Mesendoderm (in vitro differentiated cells): ENCODE measurements around the gene FAM53B.

Experiments
- DNase-seq: peaks from one replicate; pipeline ENCODE4 v3.0.0; 2013
- H2AK5ac ChIP-seq: 2 replicates; pipeline ENCODE4 v1.6.1; 2013; ENCODE audit warnings: low read length, inconsistent platforms
- H2BK120ac ChIP-seq: 2 replicates; pipeline ENCODE4 v1.6.1; 2013; ENCODE audit warnings: low read depth, mild to moderate bottlenecking, low read length, moderate library complexity, mixed read lengths
- H2BK15ac ChIP-seq: replicated peaks from 2 replicates; pipeline ENCODE4 v1.6.1; 2013; ENCODE audit warnings: low read depth, mild to moderate bottlenecking, moderate library complexity
- H2BK5ac ChIP-seq: 2 replicates; pipeline ENCODE4 v1.6.1; 2013; ENCODE audit warnings: low read length, inconsistent platforms
- H3K18ac ChIP-seq: 2 replicates; pipeline ENCODE4 v1.6.1; 2013; ENCODE audit warnings: mild to moderate bottlenecking, low read length, mixed read lengths
- H3K23ac ChIP-seq: one replicate; pipeline ENCODE4 v1.6.1; 2013; ENCODE audit warnings: low read length
- H3K27ac ChIP-seq: 2 replicates; pipeline ENCODE4 v1.5.1; 2013; ENCODE audit warnings: low read depth, mild to moderate bottlenecking, inconsistent platforms, low read length, moderate library complexity
- H3K27me3 ChIP-seq: 2 replicates; pipeline ENCODE4 v1.6.1; 2013; ENCODE audit warnings: low read length, control low read depth, mild to moderate bottlenecking, inconsistent platforms; ENCODE audit not compliant: insufficient read depth, poor library complexity
- H3K36me3 ChIP-seq: 2 replicates; pipeline ENCODE4 v1.6.1; 2013; ENCODE audit warnings: low read length, inconsistent platforms; ENCODE audit not compliant: control insufficient read depth, insufficient read depth
- H3K4ac ChIP-seq: one replicate; pipeline ENCODE4 v1.6.1; 2013; ENCODE audit warnings: low read depth, mild to moderate bottlenecking, low read length, moderate library complexity
- H3K4me1 ChIP-seq: 2 replicates; pipeline ENCODE4 v1.6.1; 2013; ENCODE audit warnings: low read depth, low read length, inconsistent platforms; ENCODE audit not compliant: control insufficient read depth
- H3K4me2 ChIP-seq: 2 replicates; pipeline ENCODE4 v1.6.1; 2013; ENCODE audit warnings: low read length
- H3K4me3 ChIP-seq: 2 replicates; pipeline ENCODE4 v1.5.1; 2013; ENCODE audit warnings: mild to moderate bottlenecking, low read length
- H3K56ac ChIP-seq: one replicate; pipeline ENCODE4 v1.6.1; 2013; ENCODE audit warnings: low read length
- H3K79me1 ChIP-seq: 2 replicates; pipeline ENCODE4 v1.6.1; 2013; ENCODE audit warnings: low read length, inconsistent platforms
- H3K79me2 ChIP-seq: 2 replicates; pipeline ENCODE4 v1.6.1; 2013; ENCODE audit warnings: mild to moderate bottlenecking, low read length; ENCODE audit not compliant: control insufficient read depth, insufficient read depth
- H3K9ac ChIP-seq: 2 replicates; pipeline ENCODE4 v1.6.1; 2013; ENCODE audit warnings: low read length, inconsistent platforms
- H4K5ac ChIP-seq: one replicate; pipeline ENCODE4 v1.6.1; 2013; ENCODE audit warnings: low read length
- H4K8ac ChIP-seq: one replicate; pipeline ENCODE4 v1.6.1; 2013; ENCODE audit warnings: low read depth, mild to moderate bottlenecking, control low read depth, low read length, moderate library complexity
- WGBS: extraction: QIAGEN DNeasy Blood & Tissue Kit; methylation state at CpG from one replicate; pipeline ENCODE4 v1.1.7; 2013; ENCODE audit warnings: low lambda C conversion rate, missing lambda C conversion rate; ENCODE audit not compliant: insufficient coverage; ENCODE audit errors: extremely low coverage; 5-methylcytosine and 5-hydroxymethylcytosine counted together

The FAM53B gene

GRCh38 chr10:124716369-124716768 lies 27.8 kb downstream of the FAM53B start:
- Histone ChIP-seq H3K27me3 (no peaks in the 10 kb centered on the region), H3K27ac (no peak overlapping the region), H3K4me1 (peaks cover 7% of the 10 kb centered on the region), H3K4me2 (no peak overlapping the region), H3K9ac (no peak overlapping the region), H3K36me3 (no peaks in the 10 kb centered on the region), H2BK15ac (no peak overlapping the region), H3K79me2 (peaks cover 2% of the 10 kb centered on the region), H2BK5ac (no peak overlapping the region), H3K79me1 (peaks cover 25% of the 10 kb centered on the region), H2AK5ac (no peak overlapping the region), H4K8ac (no peak overlapping the region), H4K5ac (no peak overlapping the region), H3K23ac (no peak overlapping the region), H3K4me3 (no peak overlapping the region), H3K4ac (no peak overlapping the region), H3K18ac (no peak overlapping the region), H2BK120ac (no peak overlapping the region), H3K56ac (no peak overlapping the region)
- WGBS: no CpG with 5 or more reads among the region's 4 CpGs
- no peak for DNase-seq

DNA sequence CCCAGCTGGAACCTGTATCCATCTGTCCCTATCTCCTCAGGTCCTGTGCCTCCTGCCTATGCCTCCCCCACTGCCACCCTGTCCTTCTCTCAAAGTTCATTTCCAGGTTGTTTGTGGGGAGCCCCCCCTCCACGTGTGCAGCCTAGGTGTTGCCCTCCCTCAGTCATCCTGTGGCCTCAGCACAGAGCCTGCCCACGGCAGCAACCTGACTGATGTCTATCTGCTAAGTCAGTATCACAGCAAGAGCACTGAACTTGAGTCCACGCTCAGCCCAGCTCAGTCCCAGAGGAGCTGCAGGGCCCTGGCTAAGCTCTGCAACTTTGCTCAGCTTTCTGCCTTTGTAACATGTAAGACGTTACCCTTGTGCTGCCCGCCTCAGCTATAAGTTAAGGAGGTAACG lies 28.7 kb downstream of the FAM53B start:
- H3K79me2 ChIP-seq: peaks cover 4% of the 10 kb centered on the region
- H3K4me2 ChIP-seq: no peak overlapping the region
- no peak overlapping the region for H3K4me3 ChIP-seq
- no peak overlapping the region for H2AK5ac ChIP-seq
- peaks cover 26% of the 10 kb centered on the region for H3K79me1 ChIP-seq
- no peaks in the 10 kb centered on the region for H3K36me3 ChIP-seq
- H2BK120ac ChIP-seq: no peak overlapping the region
- no peak overlapping the region for H3K18ac ChIP-seq
- peaks cover 7% of the 10 kb centered on the region for H3K4me1 ChIP-seq
- H2BK5ac ChIP-seq: no peak overlapping the region
- no peak overlapping the region for H3K27ac ChIP-seq
- H4K8ac ChIP-seq: no peak overlapping the region
- H4K5ac ChIP-seq: no peak overlapping the region
- no peaks in the 10 kb centered on the region for H3K27me3 ChIP-seq
- DNase-seq: no peak
- H3K56ac ChIP-seq: no peak overlapping the region
- no peak overlapping the region for H3K23ac ChIP-seq
- no peak overlapping the region for H3K9ac ChIP-seq
- H2BK15ac ChIP-seq: no peak overlapping the region
- WGBS: no CpG with 5 or more reads among the region's 6 CpGs
- no peak overlapping the region for H3K4ac ChIP-seq

DNA sequence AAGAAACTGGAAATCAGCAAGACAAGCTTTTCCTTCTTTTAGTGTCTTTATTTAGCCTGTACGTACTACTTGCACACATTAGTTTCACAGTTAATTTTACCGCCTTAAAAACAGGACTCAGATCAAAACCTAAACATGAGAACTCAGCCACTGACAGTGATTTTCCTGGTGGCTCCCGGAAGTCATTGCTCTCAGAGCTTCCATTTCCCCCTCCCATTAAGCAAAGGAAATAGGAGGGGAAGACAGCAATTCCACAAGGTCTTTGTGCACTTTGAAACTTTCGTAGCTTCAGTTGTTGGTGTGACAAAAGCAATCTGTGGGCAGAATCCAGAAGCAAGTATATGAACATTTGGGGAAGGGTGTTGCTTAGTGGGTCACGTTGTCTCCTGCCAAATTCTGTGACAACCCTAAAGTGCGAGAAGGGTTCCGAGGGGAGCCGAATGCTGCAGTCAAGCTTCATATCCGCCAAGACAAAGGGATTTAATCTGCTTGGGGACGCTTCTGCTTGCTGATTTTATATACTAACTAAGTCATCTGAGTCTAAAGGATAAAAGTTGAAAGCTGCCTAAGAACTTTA lies 30.4 kb downstream of the FAM53B start:
- no peak overlapping the region for H2BK15ac ChIP-seq
- no peak overlapping the region for H4K8ac ChIP-seq
- H3K18ac ChIP-seq: no peak overlapping the region
- H3K9ac ChIP-seq: no peak overlapping the region
- H4K5ac ChIP-seq: no peak overlapping the region
- no peaks in the 10 kb centered on the region for H3K27me3 ChIP-seq
- no peak for DNase-seq
- no peak overlapping the region for H3K27ac ChIP-seq
- H3K4ac ChIP-seq: no peak overlapping the region
- no peaks in the 10 kb centered on the region for H3K36me3 ChIP-seq
- no peak overlapping the region for H2BK120ac ChIP-seq
- no peak overlapping the region for H3K23ac ChIP-seq
- H3K79me2 ChIP-seq: peaks cover 4% of the 10 kb centered on the region
- H3K79me1 ChIP-seq: peaks cover 29% of the 10 kb centered on the region
- H3K4me3 ChIP-seq: no peak overlapping the region
- H2BK5ac ChIP-seq: no peak overlapping the region
- peaks cover 3% of the 10 kb centered on the region for H3K4me1 ChIP-seq
- no peak overlapping the region for H3K56ac ChIP-seq
- H3K4me2 ChIP-seq: no peak overlapping the region
- H2AK5ac ChIP-seq: no peak overlapping the region
- WGBS: no CpG with 5 or more reads among the region's 10 CpGs

GRCh38 chr10:124712704-124713407 lies 31.3 kb downstream of the FAM53B start:
- H4K8ac ChIP-seq: no peak overlapping the region
- H3K4me3 ChIP-seq: no peak overlapping the region
- peaks cover 7% of the 10 kb centered on the region for H3K4me1 ChIP-seq
- H4K5ac ChIP-seq: no peak overlapping the region
- no peak overlapping the region for H2BK120ac ChIP-seq
- WGBS: no CpG with 5 or more reads among the region's 5 CpGs
- no peak overlapping the region for H2BK15ac ChIP-seq
- no peak overlapping the region for H3K18ac ChIP-seq
- H3K9ac ChIP-seq: no peak overlapping the region
- peaks cover 4% of the 10 kb centered on the region for H3K79me2 ChIP-seq
- no peak overlapping the region for H2AK5ac ChIP-seq
- no peak overlapping the region for H3K4me2 ChIP-seq
- H3K27ac ChIP-seq: no peak overlapping the region
- no peak overlapping the region for H3K56ac ChIP-seq
- no peak overlapping the region for H2BK5ac ChIP-seq
- H3K79me1 ChIP-seq: peaks cover 30% of the 10 kb centered on the region
- H3K36me3 ChIP-seq: no peaks in the 10 kb centered on the region
- H3K27me3 ChIP-seq: no peaks in the 10 kb centered on the region
- no peak overlapping the region for H3K23ac ChIP-seq
- H3K4ac ChIP-seq: no peak overlapping the region
- DNase-seq: no peak

DNA sequence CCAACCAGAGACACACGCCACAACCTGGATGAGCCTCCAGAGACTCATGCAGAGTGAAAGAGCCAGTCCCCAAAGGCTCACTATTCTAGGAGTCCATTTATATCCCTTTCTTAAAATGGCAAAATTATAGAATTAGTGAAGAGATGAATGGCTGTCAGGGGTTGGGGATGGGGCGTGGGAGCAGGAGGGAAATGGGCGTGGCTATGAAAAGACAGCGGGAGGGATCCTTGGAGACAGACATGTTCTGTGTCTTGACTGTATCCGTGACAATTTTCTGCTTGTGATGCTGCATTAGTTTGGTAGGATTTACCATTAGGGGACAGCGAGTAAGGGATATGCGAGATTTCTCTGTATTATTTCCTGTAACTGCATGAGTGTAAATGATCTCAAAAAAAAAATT lies 33.0 kb downstream of the FAM53B start:
- Histone ChIP-seq H3K18ac (no peak overlapping the region), H3K27ac (no peak overlapping the region), H3K4me2 (no peak overlapping the region), H4K5ac (no peak overlapping the region), H3K4ac (no peak overlapping the region), H3K56ac (no peak overlapping the region), H3K9ac (no peak overlapping the region), H2BK15ac (no peak overlapping the region), H3K79me2 (peaks cover 2% of the 10 kb centered on the region), H2AK5ac (no peak overlapping the region), H3K4me1 (peaks cover 7% of the 10 kb centered on the region), H3K4me3 (no peak overlapping the region), H3K36me3 (no peaks in the 10 kb centered on the region), H3K79me1 (peaks cover 27% of the 10 kb centered on the region), H2BK5ac (no peak overlapping the region), H2BK120ac (no peak overlapping the region), H3K23ac (no peak overlapping the region), H4K8ac (no peak overlapping the region), H3K27me3 (no peaks in the 10 kb centered on the region)
- DNase-seq: no peak
- no CpG with 5 or more reads among the region's 7 CpGs for WGBS
